ENCODE measurements around the gene GAS7.

Gene GAS7

GRCh38 chr17:9874722-9875121 is 323.7 kb downstream of the GAS7 start:
- DNase-seq, result no peak

- no peak for DNase-seq
These were observed 325.6 kb downstream of the GAS7 start for GRCh38 chr17:9872852-9873251.

- DNase-seq, result no peak
These were observed 329.9 kb downstream of the GAS7 start for GRCh38 chr17:9868552-9868951.

- DNase-seq, result no peak
These were observed 332.8 kb downstream of the GAS7 start for GRCh38 chr17:9865586-9865985.

DNA sequence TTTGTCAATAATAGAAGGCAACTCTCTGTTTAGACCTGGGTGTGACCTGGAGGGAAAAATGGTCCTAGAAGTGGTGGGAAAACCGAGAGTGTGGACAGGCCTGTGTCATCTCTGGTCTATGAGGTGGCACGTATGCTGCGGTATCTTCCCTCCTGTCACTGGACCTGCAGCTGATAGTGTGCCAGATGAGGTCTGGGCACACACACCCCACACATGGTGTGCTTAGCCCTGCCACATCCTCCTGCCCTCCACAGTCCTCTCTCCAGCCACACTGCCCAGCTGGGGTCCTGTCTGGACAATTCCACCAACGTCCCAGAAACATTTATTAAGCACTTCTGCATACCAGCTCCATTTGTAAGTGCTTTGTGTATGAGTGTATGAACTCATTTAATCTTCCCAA is 335.5 kb downstream of the GAS7 start:
- DNase-seq, result no peak

GRCh38 chr17:9862220-9862619 is 336.2 kb downstream of the GAS7 start:
- DNase-seq, result no peak

DNA sequence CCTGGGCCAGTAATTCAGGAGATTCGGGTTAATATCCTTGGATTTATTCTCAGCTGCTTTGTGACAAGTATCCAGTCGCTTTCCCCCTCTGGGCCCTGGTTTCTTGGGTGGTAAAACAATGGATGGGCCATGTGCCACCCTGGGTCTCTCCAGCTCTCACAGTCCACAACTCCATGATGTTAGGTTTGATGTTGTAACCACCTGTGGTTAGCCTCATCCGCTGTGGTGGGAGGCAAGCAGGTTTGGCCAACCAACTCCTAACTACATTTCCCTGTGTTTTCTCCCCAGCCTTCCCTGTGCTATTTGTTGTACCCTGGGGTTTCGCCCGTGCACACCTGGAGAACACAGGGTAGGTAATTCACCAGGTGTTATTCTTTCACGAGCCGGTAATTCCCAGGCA is 337.6 kb downstream of the GAS7 start:
- no peak for DNase-seq

Measured in NCI-H2081 treated with DMSO at 0.1 percent for 48 hours (cell line).